Frontal cortex (tissue), 4 donors: ENCODE data around the gene ATOH1. TPM values are rescaled to one million over a fixed set of nuclear protein-coding genes. Genes with fewer than 3 reads are reported as not detected.

Source experiments
- DNase-seq, 2 donors: peaks; one replicate each; pipeline ENCODE4 v3.0.0; 2012; ENCODE audit warnings: low spot score in 2 of 2
- FAIRE-seq: peaks from 2 replicates; lab custom pipeline; 2012; peaks lifted over from hg19 to GRCh38; lab: Jason Lieb, UNC
- total RNA-seq: library from RNA; depleted of rRNA; stranded (reverse); fragments of >200 nt; gene quantifications from one replicate; pipeline ENCODE4 v1.2.3, GENCODE V29; 2014
- donor health status: control.
- donor health status: control.
- donor health status: control.

The ATOH1 gene
- not detected for total RNA-seq

- FAIRE-seq: no peak
Observed at GRCh38 chr4:93828332-93828994, at the start of gene ATOH1. Gene ATOH1 (plus strand): TSS chr4:93828753. CDS start chr4:93828927, 174 bp downstream.

GRCh38 chr4:93779228-93779627 is 49.3 kb upstream of the ATOH1 start:
- no peak for DNase-seq

More at GRCh38 chr4:93828332-93828994, at the start of gene ATOH1:
- DNase-seq: no peak

GRCh38 chr4:93780080-93780479 is 48.5 kb upstream of the ATOH1 start:
- DNase-seq (no peak), FAIRE-seq (no peak)

More at GRCh38 chr4:93779228-93779627, 49.3 kb upstream of the ATOH1 start:
- FAIRE-seq: no peak

GRCh38 chr4:93781198-93781597 is 47.4 kb upstream of the ATOH1 start:
- FAIRE-seq (no peak), DNase-seq (no peak)

- DNase-seq (no peak), FAIRE-seq (no peak)
Observed at GRCh38 chr4:93786149-93786548, 42.4 kb upstream of the ATOH1 start.

GRCh38 chr4:93788712-93789111 is 39.8 kb upstream of the ATOH1 start:
- FAIRE-seq: no peak

GRCh38 chr4:93791570-93792195 is 36.9 kb upstream of the ATOH1 start:
- peak; percentile 21 to 35 for DNase-seq
- FAIRE-seq: peak; percentile 79

More at GRCh38 chr4:93788712-93789111, 39.8 kb upstream of the ATOH1 start:
- no peak for DNase-seq

- no peak for DNase-seq
Observed at GRCh38 chr4:93802045-93802444, 26.5 kb upstream of the ATOH1 start.

GRCh38 chr4:93809773-93810172 is 18.8 kb upstream of the ATOH1 start:
- FAIRE-seq (no peak), DNase-seq (no peak)

More at GRCh38 chr4:93802045-93802444, 26.5 kb upstream of the ATOH1 start:
- FAIRE-seq: no peak

GRCh38 chr4:93810340-93810992 is 18.1 kb upstream of the ATOH1 start:
- no peak for DNase-seq
- FAIRE-seq: peak; percentile 37

- DNase-seq: no peak
- FAIRE-seq: peak; percentile 65
Observed at GRCh38 chr4:93813092-93813491, 15.5 kb upstream of the ATOH1 start.

- DNase-seq: no peak
- no peak for FAIRE-seq
Observed at GRCh38 chr4:93814141-93814540, 14.4 kb upstream of the ATOH1 start.

- DNase-seq (no peak), FAIRE-seq (no peak)
Observed at GRCh38 chr4:93814722-93815121, 13.8 kb upstream of the ATOH1 start.

- FAIRE-seq (no peak), DNase-seq (no peak)
Observed at GRCh38 chr4:93825551-93826216, 2.9 kb upstream of the ATOH1 start.

- DNase-seq: no peak
- no peak for FAIRE-seq
Observed at GRCh38 chr4:93827272-93827947, 1.1 kb upstream of the ATOH1 start.

GRCh38 chr4:93828995-93829819 is 654 bp downstream of the ATOH1 start:
- DNase-seq (no peak), FAIRE-seq (no peak)

GRCh38 chr4:93829820-93830687 is 1.5 kb downstream of the ATOH1 start:
- FAIRE-seq (no peak), DNase-seq (no peak)
